ENCODE data around the gene ADAMTSL3.
"Not testable (repeated sequence)": the region's sequence is repeated elsewhere in the genome, so short reads cannot be mapped to it uniquely, and the experiment has no call there.

The ADAMTSL3 gene

GRCh38 chr15:84079325-84079884 is 425.5 kb downstream of the ADAMTSL3 start:
- H3K9ac ChIP-seq (ENCODE audit: low read length); H3K27ac ChIP-seq (ENCODE audit: low read depth, low read length); H3K79me1 ChIP-seq (ENCODE audit: low read length); H3K56ac ChIP-seq (ENCODE audit: low read length); H2AK5ac ChIP-seq (ENCODE audit: low read length); H3K36me3 ChIP-seq (ENCODE audit: control insufficient read depth, insufficient read depth, low read length); H2BK15ac ChIP-seq (replicated peaks; ENCODE audit: low read depth); H2BK120ac ChIP-seq (ENCODE audit: low read depth, low read length); H3K27me3 ChIP-seq (ENCODE audit: insufficient read depth, low read length, poor library complexity); H3K4me1 ChIP-seq (ENCODE audit: control insufficient read depth, low read depth, low read length); H3K23ac ChIP-seq (ENCODE audit: low read length); H3K4ac ChIP-seq (ENCODE audit: low read depth, low read length); H3K4me3 ChIP-seq (ENCODE audit: low read length); H3K79me2 ChIP-seq (ENCODE audit: control insufficient read depth, insufficient read depth, low read length); H3K18ac ChIP-seq (ENCODE audit: low read length); DNase-seq; H4K8ac ChIP-seq (ENCODE audit: low read depth, low read length); H2BK5ac ChIP-seq (ENCODE audit: low read length); H4K5ac ChIP-seq (ENCODE audit: low read length); H3K4me2 ChIP-seq (ENCODE audit: low read length): not testable (repeated sequence)
- WGBS (ENCODE audit: extremely low coverage, insufficient coverage, low lambda C conversion rate): no CpG with 5 or more reads among the region's 15 CpGs

GRCh38 chr15:84079885-84080777 is 426.2 kb downstream of the ADAMTSL3 start:
- Histone ChIP-seq H2BK5ac (ENCODE audit: low read length) (no peak overlapping the region), H3K27ac (ENCODE audit: low read depth, low read length) (no peak overlapping the region), H3K4me1 (ENCODE audit: control insufficient read depth, low read depth, low read length) (no peaks in the 10 kb centered on the region), H3K27me3 (ENCODE audit: insufficient read depth, low read length, poor library complexity) (peaks cover 4% of the 10 kb centered on the region), H3K4me2 (ENCODE audit: low read length) (peak overlapping the region; percentile 75), H3K79me2 (ENCODE audit: control insufficient read depth, insufficient read depth, low read length) (no peaks in the 10 kb centered on the region), H2BK120ac (ENCODE audit: low read depth, low read length) (no peak overlapping the region), H3K36me3 (ENCODE audit: control insufficient read depth, insufficient read depth, low read length) (no peaks in the 10 kb centered on the region), H3K56ac (ENCODE audit: low read length) (no peak overlapping the region), H2BK15ac (replicated peaks; ENCODE audit: low read depth) (no peak overlapping the region), H3K18ac (ENCODE audit: low read length) (no peak overlapping the region), H4K8ac (ENCODE audit: low read depth, low read length) (no peak overlapping the region), H3K23ac (ENCODE audit: low read length) (no peak overlapping the region), H2AK5ac (ENCODE audit: low read length) (no peak overlapping the region), H3K9ac (ENCODE audit: low read length) (no peak overlapping the region), H4K5ac (ENCODE audit: low read length) (no peak overlapping the region), H3K79me1 (ENCODE audit: low read length) (no peaks in the 10 kb centered on the region), H3K4me3 (ENCODE audit: low read length) (no peak overlapping the region), H3K4ac (ENCODE audit: low read depth, low read length) (no peak overlapping the region)
- WGBS (ENCODE audit: extremely low coverage, insufficient coverage, low lambda C conversion rate): no CpG with 5 or more reads among the region's 65 CpGs
- DNase-seq: peak; percentile 79

- H3K4me2 ChIP-seq (ENCODE audit: low read length); H3K4me3 ChIP-seq (ENCODE audit: low read length); H3K4ac ChIP-seq (ENCODE audit: low read depth, low read length); H3K36me3 ChIP-seq (ENCODE audit: control insufficient read depth, insufficient read depth, low read length); H3K79me1 ChIP-seq (ENCODE audit: low read length); H2AK5ac ChIP-seq (ENCODE audit: low read length); H3K18ac ChIP-seq (ENCODE audit: low read length); H3K27me3 ChIP-seq (ENCODE audit: insufficient read depth, low read length, poor library complexity); H2BK120ac ChIP-seq (ENCODE audit: low read depth, low read length); H3K4me1 ChIP-seq (ENCODE audit: control insufficient read depth, low read depth, low read length); H3K9ac ChIP-seq (ENCODE audit: low read length); H2BK15ac ChIP-seq (replicated peaks; ENCODE audit: low read depth); H2BK5ac ChIP-seq (ENCODE audit: low read length); H4K8ac ChIP-seq (ENCODE audit: low read depth, low read length); H3K23ac ChIP-seq (ENCODE audit: low read length); H3K79me2 ChIP-seq (ENCODE audit: control insufficient read depth, insufficient read depth, low read length); DNase-seq; H3K27ac ChIP-seq (ENCODE audit: low read depth, low read length); H4K5ac ChIP-seq (ENCODE audit: low read length); H3K56ac ChIP-seq (ENCODE audit: low read length): not testable (repeated sequence)
- no CpG with 5 or more reads among the region's 9 CpGs for WGBS (ENCODE audit: extremely low coverage, insufficient coverage, low lambda C conversion rate)
Observed at GRCh38 chr15:84080778-84081084, 426.8 kb downstream of the ADAMTSL3 start.

- Histone ChIP-seq H3K27ac (ENCODE audit: low read depth, low read length) (no peak overlapping the region), H3K79me1 (ENCODE audit: low read length) (no peaks in the 10 kb centered on the region), H4K8ac (ENCODE audit: low read depth, low read length) (no peak overlapping the region), H4K5ac (ENCODE audit: low read length) (no peak overlapping the region), H3K18ac (ENCODE audit: low read length) (no peak overlapping the region), H2BK15ac (replicated peaks; ENCODE audit: low read depth) (no peak overlapping the region), H3K27me3 (ENCODE audit: insufficient read depth, low read length, poor library complexity) (peaks cover 4% of the 10 kb centered on the region), H2AK5ac (ENCODE audit: low read length) (no peak overlapping the region), H2BK120ac (ENCODE audit: low read depth, low read length) (no peak overlapping the region), H2BK5ac (ENCODE audit: low read length) (no peak overlapping the region), H3K36me3 (ENCODE audit: control insufficient read depth, insufficient read depth, low read length) (no peaks in the 10 kb centered on the region), H3K4me2 (ENCODE audit: low read length) (no peak overlapping the region), H3K4ac (ENCODE audit: low read depth, low read length) (no peak overlapping the region), H3K79me2 (ENCODE audit: control insufficient read depth, insufficient read depth, low read length) (no peaks in the 10 kb centered on the region), H3K23ac (ENCODE audit: low read length) (no peak overlapping the region), H3K4me3 (ENCODE audit: low read length) (no peak overlapping the region), H3K56ac (ENCODE audit: low read length) (no peak overlapping the region), H3K9ac (ENCODE audit: low read length) (no peak overlapping the region), H3K4me1 (ENCODE audit: control insufficient read depth, low read depth, low read length) (no peaks in the 10 kb centered on the region)
- WGBS (ENCODE audit: extremely low coverage, insufficient coverage, low lambda C conversion rate): no CpG with 5 or more reads among the region's 16 CpGs
- no peak for DNase-seq
Observed at GRCh38 chr15:84081391-84082168, 427.7 kb downstream of the ADAMTSL3 start.

GRCh38 chr15:84082739-84083138 is 428.8 kb downstream of the ADAMTSL3 start:
- H2BK15ac ChIP-seq (replicated peaks; ENCODE audit: low read depth): no peak overlapping the region
- H2BK120ac ChIP-seq (ENCODE audit: low read depth, low read length): no peak overlapping the region
- H3K27ac ChIP-seq (ENCODE audit: low read depth, low read length): no peak overlapping the region
- WGBS (ENCODE audit: extremely low coverage, insufficient coverage, low lambda C conversion rate): no CpG with 5 or more reads among the region's 2 CpGs
- H2BK5ac ChIP-seq (ENCODE audit: low read length): no peak overlapping the region
- no peak overlapping the region for H3K4me2 ChIP-seq (ENCODE audit: low read length)
- H3K27me3 ChIP-seq (ENCODE audit: insufficient read depth, low read length, poor library complexity): peaks cover 4% of the 10 kb centered on the region
- no peak overlapping the region for H2AK5ac ChIP-seq (ENCODE audit: low read length)
- H3K18ac ChIP-seq (ENCODE audit: low read length): no peak overlapping the region
- no peaks in the 10 kb centered on the region for H3K79me1 ChIP-seq (ENCODE audit: low read length)
- no peak overlapping the region for H3K9ac ChIP-seq (ENCODE audit: low read length)
- no peak overlapping the region for H3K4me3 ChIP-seq (ENCODE audit: low read length)
- H3K4me1 ChIP-seq (ENCODE audit: control insufficient read depth, low read depth, low read length): no peaks in the 10 kb centered on the region
- no peak overlapping the region for H4K5ac ChIP-seq (ENCODE audit: low read length)
- H3K56ac ChIP-seq (ENCODE audit: low read length): no peak overlapping the region
- no peak overlapping the region for H3K23ac ChIP-seq (ENCODE audit: low read length)
- H3K36me3 ChIP-seq (ENCODE audit: control insufficient read depth, insufficient read depth, low read length): no peaks in the 10 kb centered on the region
- H4K8ac ChIP-seq (ENCODE audit: low read depth, low read length): no peak overlapping the region
- no peak for DNase-seq
- H3K79me2 ChIP-seq (ENCODE audit: control insufficient read depth, insufficient read depth, low read length): no peaks in the 10 kb centered on the region
- no peak overlapping the region for H3K4ac ChIP-seq (ENCODE audit: low read depth, low read length)
